IMR-90 (cell line): ENCODE results near the gene MTF1. TPM values are rescaled to one million over a fixed set of nuclear protein-coding genes. Genes with fewer than 3 reads are reported as not detected.

Source experiments
- ATAC-seq: fragments of 200-7000 bp; cut with Tn5 transposase; 2 replicates; pipeline ENCODE4 v1.9.1; 2020; ENCODE audit warnings: low read depth, mild to moderate bottlenecking, moderate library complexity
- BruUV-seq: library from RNA; stranded (reverse); fragments of 400-500 nt; replicated peaks from 2 replicates; lab custom pipeline; 2021; lab: Mats Ljungman, UMichigan
- CTCF ChIA-PET: fragments of 300-600 bp; formaldehyde crosslinking; extraction: SDS; loops from one replicate; lab custom pipeline; 2021; ENCODE audit warnings: antibody characterized with exemption; lab: Yijun Ruan, JAX
- POLR2A ChIA-PET: fragments of 300-600 bp; sonication (Branson Sonifier 250); formaldehyde crosslinking; loops from one replicate; lab custom pipeline; 2022; ENCODE audit warnings: antibody characterized with exemption; ENCODE audit not compliant: unreplicated experiment; lab: Charles Lee
- DNase-seq: peaks from one replicate; pipeline ENCODE4 v3.0.0; 2013
- H2AFZ ChIP-seq: replicated peaks from 2 replicates; pipeline ENCODE3; 2013; ENCODE audit warnings: low read length, mild to moderate bottlenecking; ENCODE audit not compliant: poor library complexity
- H2AK5ac ChIP-seq: 2 replicates; pipeline ENCODE4 v1.6.1; 2013; ENCODE audit warnings: low read depth, low read length, inconsistent platforms
- H2AK9ac ChIP-seq: replicated peaks from 2 replicates; pipeline ENCODE3; 2013; ENCODE audit warnings: mild to moderate bottlenecking, low read depth, low read length, moderate library complexity; ENCODE audit not compliant: poor library complexity
- H2BK120ac ChIP-seq: 2 replicates; pipeline ENCODE4 v1.6.1; 2013; ENCODE audit warnings: low read depth, low read length, inconsistent platforms
- H2BK15ac ChIP-seq: 3 replicates; pipeline ENCODE4 v1.6.1; 2013; ENCODE audit warnings: low read depth, low read length, inconsistent platforms
- H2BK20ac ChIP-seq: 2 replicates; pipeline ENCODE4 v1.6.1; 2013; ENCODE audit warnings: low read depth, mild to moderate bottlenecking, inconsistent platforms, low read length, moderate library complexity
- H2BK5ac ChIP-seq: 2 replicates; pipeline ENCODE4 v1.6.1; 2013; ENCODE audit warnings: mild to moderate bottlenecking, low read depth, low read length, inconsistent platforms; ENCODE audit not compliant: poor library complexity, severe bottlenecking
- H3K14ac ChIP-seq: replicated peaks from 2 replicates; pipeline ENCODE4 v1.6.1; 2013; ENCODE audit warnings: low read depth, low read length, inconsistent platforms
- H3K18ac ChIP-seq: 2 replicates; pipeline ENCODE4 v1.6.1; 2013; ENCODE audit warnings: low read depth, low read length, control low read depth
- H3K23ac ChIP-seq: 2 replicates; pipeline ENCODE4 v1.6.1; 2013; ENCODE audit warnings: low read depth, low read length, inconsistent platforms
- H3K27ac ChIP-seq: 2 replicates; pipeline ENCODE4 v1.5.1; 2013; ENCODE audit warnings: mild to moderate bottlenecking, control low read depth, low read length; ENCODE audit not compliant: insufficient read depth
- H3K27me3 ChIP-seq: 2 replicates; pipeline ENCODE4 v1.6.1; 2013; ENCODE audit warnings: low read length; ENCODE audit not compliant: control insufficient read depth, insufficient read depth
- H3K36me3 ChIP-seq: 2 replicates; pipeline ENCODE4 v1.6.1; 2013; ENCODE audit warnings: low read length, mixed read lengths; ENCODE audit not compliant: control insufficient read depth, insufficient read depth
- H3K4ac ChIP-seq: 2 replicates; pipeline ENCODE4 v1.6.1; 2013; ENCODE audit warnings: low read depth, low read length, inconsistent platforms
- H3K4me1 ChIP-seq: 2 replicates; pipeline ENCODE4 v1.6.1; 2013; ENCODE audit warnings: low read length, mixed read lengths; ENCODE audit not compliant: control insufficient read depth, insufficient read depth
- H3K4me2 ChIP-seq: 2 replicates; pipeline ENCODE4 v1.6.1; 2013; ENCODE audit warnings: low read depth, mild to moderate bottlenecking, control low read depth, low read length, moderate library complexity
- H3K4me3 ChIP-seq: 2 replicates; pipeline ENCODE4 v1.5.1; 2013; ENCODE audit warnings: low read depth, mild to moderate bottlenecking, control low read depth, low read length, moderate library complexity; ENCODE audit not compliant: insufficient read depth
- H3K56ac ChIP-seq: 2 replicates; pipeline ENCODE4 v1.6.1; 2013; ENCODE audit warnings: low read length, inconsistent platforms; ENCODE audit not compliant: insufficient read depth; ENCODE audit errors: extremely low read depth
- H3K79me1 ChIP-seq, 2 experiments: 2 replicates each; pipeline ENCODE4 v1.6.1; 2013; ENCODE audit warnings: low read length in 2 of 2, inconsistent platforms in 1 of 2, low read depth in 1 of 2
- H3K9ac ChIP-seq: 2 replicates; pipeline ENCODE4 v1.6.1; 2013; ENCODE audit warnings: low read depth, low read length, control low read depth
- H3K9me1 ChIP-seq: 2 replicates; pipeline ENCODE4 v1.6.1; 2013; ENCODE audit warnings: low read length, inconsistent platforms; ENCODE audit not compliant: insufficient read depth
- H3K9me3 ChIP-seq: 2 replicates; pipeline ENCODE4 v1.6.1; 2013; ENCODE audit warnings: low read length; ENCODE audit not compliant: control insufficient read depth, insufficient read depth
- H4K20me1 ChIP-seq: 2 replicates; pipeline ENCODE4 v1.6.1; 2013; ENCODE audit warnings: low read length, inconsistent platforms; ENCODE audit not compliant: insufficient read depth
- H4K5ac ChIP-seq: 2 replicates; pipeline ENCODE4 v1.6.1; 2013; ENCODE audit warnings: mild to moderate bottlenecking, low read depth, low read length, control low read depth
- H4K8ac ChIP-seq, 2 experiments: 2 replicates each; pipeline ENCODE4 v1.6.1; 2013; ENCODE audit warnings: low read depth in 2 of 2, low read length in 2 of 2, control low read depth in 1 of 2, inconsistent platforms in 1 of 2
- H4K91ac ChIP-seq: 2 replicates; pipeline ENCODE4 v1.6.1; 2013; ENCODE audit warnings: low read depth, low read length, inconsistent platforms; ENCODE audit not compliant: insufficient read depth
- CEBPB ChIP-seq: IDR thresholded peaks from 2 replicates; pipeline ENCODE4 v1.6.1; 2012; ENCODE audit warnings: low read depth, low read length, improper control_type of control experiment
- MAFK ChIP-seq: IDR thresholded peaks from 2 replicates; pipeline ENCODE4 v1.6.1; 2012; ENCODE audit warnings: low read depth, low read length, improper control_type of control experiment
- WGBS, 2 experiments: methylation state at CpG; one replicate each; pipeline versions ENCODE4 v1.1.5 to v1.1.7; 2013; ENCODE audit warnings: missing lambda C conversion rate in 2 of 2; ENCODE audit not compliant: insufficient read length in 1 of 2; ENCODE audit errors: extremely low coverage in 2 of 2; 5-methylcytosine and 5-hydroxymethylcytosine counted together
- dilution Hi-C: fragments of 300-500 bp; cut with HindIII; formaldehyde crosslinking; loops from one replicate; pipeline ENCODE4 v1.14.3; 2018; ENCODE audit warnings: low sequenced_read_pairs; ENCODE audit not compliant: unreplicated experiment
- in situ Hi-C: fragments of 300-500 bp; cut with MboI; formaldehyde crosslinking; loops from 3 replicates; pipeline ENCODE4 v1.14.3; 2019; ENCODE audit warnings: low sequenced_read_pairs, inconsistent platforms, mixed read lengths
- intact Hi-C: fragments of 100-400 bp; cut with micrococcal nuclease; formaldehyde crosslinking; loops from 2 replicates; pipeline ENCODE4 v1.10.0; 2022
- polyA plus RNA-seq, 3 experiments: library from polyadenylated mRNA; depleted of rRNA; stranded (reverse); fragments of >200 nt; gene quantifications; 2 replicates each; pipeline ENCODE4 v1.2.3, GENCODE V29; 2012; ENCODE audit warnings: low replicate concordance in 1 of 3
- total RNA-seq: library from RNA; depleted of rRNA; stranded (reverse); fragments of >200 nt; gene quantifications from 2 replicates; pipeline ENCODE4 v1.2.3, GENCODE V29; 2012

The MTF1 gene
- total and polyA plus RNA-seq, 2 of the 4 experiments (the other 2 are of a cell fraction) = 2.3 to 4.7 TPM

DNA sequence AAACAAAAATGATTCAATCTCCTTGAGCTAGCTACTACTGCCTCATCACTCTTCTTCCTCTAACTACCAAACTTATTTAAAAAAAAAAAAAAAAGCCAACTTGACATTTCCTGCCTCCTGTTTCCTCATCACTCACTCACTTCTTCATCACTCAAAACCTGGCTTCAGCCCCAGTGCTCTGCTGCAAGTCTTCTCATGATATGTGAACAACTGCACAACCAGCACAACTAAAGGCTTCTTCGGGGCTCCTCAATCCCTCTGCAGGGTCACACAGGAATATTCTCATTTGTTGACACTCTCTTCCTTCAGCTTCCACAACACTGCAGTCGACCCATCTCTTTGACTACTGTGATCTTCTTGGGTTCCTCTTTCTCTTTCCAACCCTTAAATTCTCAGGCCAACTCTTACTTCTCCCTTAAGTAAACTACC, 7.6 kb downstream of the MTF1 start:
- H3K27me3 ChIP-seq = no peaks in the 10 kb centered on the region
- no peak overlapping the region for H3K9ac ChIP-seq
- POLR2A ChIA-PET = no interaction called here
- H3K23ac ChIP-seq = no peak overlapping the region; the same call in 1 of the 2 replicates
- H4K8ac ChIP-seq = no peak overlapping the region
- H3K14ac ChIP-seq = no peak overlapping the region
- H3K18ac ChIP-seq = no peak overlapping the region
- no peak overlapping the region for H2AK5ac ChIP-seq
- H2AFZ ChIP-seq = no peak overlapping the region
- in situ Hi-C loops = no loop called here
- no peaks in the 10 kb centered on the region for H3K9me3 ChIP-seq
- no peak overlapping the region for H3K4ac ChIP-seq
- H3K9me1 ChIP-seq = peaks cover 7% of the 10 kb centered on the region
- H2BK120ac ChIP-seq = no peak overlapping the region
- no peak overlapping the region for H2BK20ac ChIP-seq
- no peak overlapping the region for H3K27ac ChIP-seq
- dilution Hi-C loops = no loop called here
- TF ChIP-seq MAFK = peak; percentile 10; the same call in 1 of the 2 replicates
- TF ChIP-seq CEBPB = no peak
- H4K20me1 ChIP-seq = peaks cover 21% of the 10 kb centered on the region; the same call in 1 of the 2 replicates
- CTCF ChIA-PET = interaction anchor here (0.7 kb wide), 1 partner anchor 95 kb away, joined by 4 read pairs; no protein-coding TSS in a partner anchor
- H3K36me3 ChIP-seq = peaks cover 8% of the 10 kb centered on the region
- no peak overlapping the region for H2AK9ac ChIP-seq
- H3K79me1 ChIP-seq = peaks cover 40 to 69% of the 10 kb centered on the region in 2 experiments
- no peak overlapping the region for H3K56ac ChIP-seq
- intact Hi-C loops = no loop called here
- 92% methylated on average over 2 of the region's 2 CpGs; no CpG with 5 or more reads in 1 of the 2 experiments for WGBS, 2 experiments
- DNase-seq (peak; percentile 26), ATAC-seq (no peak)
- no peak overlapping the region for H3K4me3 ChIP-seq
- BruUV-seq = no TSS peak
- H2BK15ac ChIP-seq = no peak overlapping the region
- H4K5ac ChIP-seq = no peak overlapping the region
- no peak overlapping the region for H3K4me2 ChIP-seq
- no peak overlapping the region for H4K91ac ChIP-seq
- H2BK5ac ChIP-seq = no peak overlapping the region
- H3K4me1 ChIP-seq = peaks cover 4% of the 10 kb centered on the region; the same call in 1 of the 2 replicates
